ENCODE results near the gene INSC.

Gene INSC

DNA sequence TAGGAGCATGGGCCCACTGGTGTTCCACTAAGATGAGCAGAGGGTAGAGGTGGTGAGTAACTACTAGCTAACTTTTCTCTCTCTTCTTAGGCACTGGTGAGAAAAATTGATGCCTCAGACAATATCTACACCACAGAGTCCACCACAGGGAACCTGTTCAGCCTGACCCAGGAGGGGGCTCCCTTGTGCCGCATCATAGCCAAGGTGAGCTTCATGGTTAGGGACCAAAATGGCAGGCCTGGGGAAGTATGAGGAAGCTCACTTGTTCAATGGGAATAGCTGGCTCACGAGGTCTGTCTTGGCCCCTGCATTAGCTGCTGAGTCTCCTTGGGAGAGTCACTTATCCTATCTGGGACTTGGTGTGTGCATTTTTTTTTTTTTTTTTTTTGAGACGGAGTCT is 75.9 kb downstream of the INSC start:
- Histone ChIP-seq H3K27ac (ENCODE audit: low read length) (no peak overlapping the region), H3K4me1 (ENCODE audit: control insufficient read depth in 1 of 2, insufficient read depth in 2 of 2, low read length in 2 of 2) (peaks cover 3 to 10% of the 10 kb centered on the region in 2 donors), H3K4me3 (ENCODE audit: low read depth in 1 of 2, low read length in 2 of 2) (no peak overlapping the region), H3K27me3 (ENCODE audit: low read depth, low read length) (no peaks in the 10 kb centered on the region), H3K9me3 (ENCODE audit: control insufficient read depth in 1 of 2, low read length in 2 of 2) (no peaks in the 10 kb centered on the region), H3K36me3 (ENCODE audit: control insufficient read depth in 1 of 2, insufficient read depth in 2 of 2, low read length in 2 of 2) (no peaks in the 10 kb centered on the region)

- Histone ChIP-seq H3K4me3 (ENCODE audit: low read depth in 1 of 2, low read length in 2 of 2) (no peak overlapping the region), H3K9me3 (ENCODE audit: control insufficient read depth in 1 of 2, low read length in 2 of 2) (no peaks in the 10 kb centered on the region), H3K27me3 (ENCODE audit: low read depth, low read length) (no peaks in the 10 kb centered on the region), H3K27ac (ENCODE audit: low read length) (no peak overlapping the region), H3K4me1 (ENCODE audit: control insufficient read depth in 1 of 2, insufficient read depth in 2 of 2, low read length in 2 of 2) (peaks cover 12% of the 10 kb centered on the region in 2 donors), H3K36me3 (ENCODE audit: control insufficient read depth in 1 of 2, insufficient read depth in 2 of 2, low read length in 2 of 2) (no peaks in the 10 kb centered on the region)
Measured at GRCh38 chr11:15192005-15192556, 77.4 kb downstream of the INSC start.

- Histone ChIP-seq H3K36me3 (ENCODE audit: control insufficient read depth in 1 of 2, insufficient read depth in 2 of 2, low read length in 2 of 2) (no peaks in the 10 kb centered on the region), H3K4me1 (ENCODE audit: control insufficient read depth in 1 of 2, insufficient read depth in 2 of 2, low read length in 2 of 2) (peaks cover 16 to 17% of the 10 kb centered on the region in 2 donors), H3K4me3 (ENCODE audit: low read depth in 1 of 2, low read length in 2 of 2) (no peak overlapping the region), H3K27me3 (ENCODE audit: low read depth, low read length) (no peaks in the 10 kb centered on the region), H3K27ac (ENCODE audit: low read length) (no peak overlapping the region), H3K9me3 (ENCODE audit: control insufficient read depth in 1 of 2, low read length in 2 of 2) (no peaks in the 10 kb centered on the region)
Measured at GRCh38 chr11:15194671-15195415, 80.1 kb downstream of the INSC start.

GRCh38 chr11:15195454-15196200 is 80.9 kb downstream of the INSC start:
- no peak overlapping the region for H3K27ac ChIP-seq (ENCODE audit: low read length)

GRCh38 chr11:15196704-15197103 is 82.0 kb downstream of the INSC start:
- Histone ChIP-seq H3K9me3 (ENCODE audit: control insufficient read depth in 1 of 2, low read length in 2 of 2) (no peaks in the 10 kb centered on the region), H3K27me3 (ENCODE audit: low read depth, low read length) (no peaks in the 10 kb centered on the region), H3K4me3 (ENCODE audit: low read depth in 1 of 2, low read length in 2 of 2) (no peak overlapping the region), H3K27ac (ENCODE audit: low read length) (no peak overlapping the region), H3K4me1 (ENCODE audit: control insufficient read depth in 1 of 2, insufficient read depth in 2 of 2, low read length in 2 of 2) (peaks cover 16 to 17% of the 10 kb centered on the region in 2 donors), H3K36me3 (ENCODE audit: control insufficient read depth in 1 of 2, insufficient read depth in 2 of 2, low read length in 2 of 2) (no peaks in the 10 kb centered on the region)

More at GRCh38 chr11:15195454-15196200, 80.9 kb downstream of the INSC start:
- Histone ChIP-seq H3K4me1 (ENCODE audit: control insufficient read depth in 1 of 2, insufficient read depth in 2 of 2, low read length in 2 of 2) (peaks cover 16 to 17% of the 10 kb centered on the region in 2 donors), H3K36me3 (ENCODE audit: control insufficient read depth in 1 of 2, insufficient read depth in 2 of 2, low read length in 2 of 2) (no peaks in the 10 kb centered on the region), H3K27me3 (ENCODE audit: low read depth, low read length) (no peaks in the 10 kb centered on the region), H3K4me3 (ENCODE audit: low read depth in 1 of 2, low read length in 2 of 2) (no peak overlapping the region), H3K9me3 (ENCODE audit: control insufficient read depth in 1 of 2, low read length in 2 of 2) (no peaks in the 10 kb centered on the region)

DNA sequence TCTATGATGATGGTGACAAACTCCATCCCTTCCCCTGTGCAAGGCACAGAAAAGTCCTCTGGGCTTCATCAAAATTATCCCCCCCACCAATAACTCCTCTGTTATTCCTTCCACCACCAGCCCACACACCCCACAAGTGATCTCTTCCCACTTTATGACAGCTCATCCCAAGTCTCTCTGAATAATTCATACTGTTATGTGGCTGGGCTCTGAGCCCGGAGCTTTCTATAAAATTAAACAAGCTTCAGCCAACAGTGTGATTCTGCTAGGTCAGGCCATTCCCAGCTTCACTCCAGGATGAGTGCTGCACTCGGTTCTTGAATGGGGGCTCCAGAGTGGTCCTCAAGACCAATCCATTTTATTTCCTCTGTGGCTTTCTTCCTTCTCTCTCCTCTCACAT is 83.0 kb downstream of the INSC start:
- Histone ChIP-seq H3K27ac (ENCODE audit: low read length) (no peak overlapping the region), H3K27me3 (ENCODE audit: low read depth, low read length) (no peaks in the 10 kb centered on the region), H3K36me3 (ENCODE audit: control insufficient read depth in 1 of 2, insufficient read depth in 2 of 2, low read length in 2 of 2) (no peaks in the 10 kb centered on the region), H3K9me3 (ENCODE audit: control insufficient read depth in 1 of 2, low read length in 2 of 2) (no peaks in the 10 kb centered on the region), H3K4me1 (ENCODE audit: control insufficient read depth in 1 of 2, insufficient read depth in 2 of 2, low read length in 2 of 2) (peaks cover 16 to 17% of the 10 kb centered on the region in 2 donors), H3K4me3 (ENCODE audit: low read depth in 1 of 2, low read length in 2 of 2) (no peak overlapping the region)

- H3K4me3 ChIP-seq (ENCODE audit: low read depth in 1 of 2, low read length in 2 of 2), result no peak overlapping the region
- peaks cover 16 to 17% of the 10 kb centered on the region in 2 donors for H3K4me1 ChIP-seq (ENCODE audit: control insufficient read depth in 1 of 2, insufficient read depth in 2 of 2, low read length in 2 of 2)
- no peaks in the 10 kb centered on the region for H3K36me3 ChIP-seq (ENCODE audit: control insufficient read depth in 1 of 2, insufficient read depth in 2 of 2, low read length in 2 of 2)
- no peak overlapping the region for H3K27ac ChIP-seq (ENCODE audit: low read length)
- no peaks in the 10 kb centered on the region for H3K27me3 ChIP-seq (ENCODE audit: low read depth, low read length)
- H3K9me3 ChIP-seq (ENCODE audit: control insufficient read depth in 1 of 2, low read length in 2 of 2), result no peaks in the 10 kb centered on the region
Measured at GRCh38 chr11:15198284-15198683, 83.6 kb downstream of the INSC start.

- no peaks in the 10 kb centered on the region for H3K9me3 ChIP-seq (ENCODE audit: control insufficient read depth in 1 of 2, low read length in 2 of 2)
- peaks cover 16 to 17% of the 10 kb centered on the region in 2 donors for H3K4me1 ChIP-seq (ENCODE audit: control insufficient read depth in 1 of 2, insufficient read depth in 2 of 2, low read length in 2 of 2)
- no peaks in the 10 kb centered on the region for H3K36me3 ChIP-seq (ENCODE audit: control insufficient read depth in 1 of 2, insufficient read depth in 2 of 2, low read length in 2 of 2)
- no peaks in the 10 kb centered on the region for H3K27me3 ChIP-seq (ENCODE audit: low read depth, low read length)
- H3K27ac ChIP-seq (ENCODE audit: low read length), result no peak overlapping the region
- H3K4me3 ChIP-seq (ENCODE audit: low read depth in 1 of 2, low read length in 2 of 2), result no peak overlapping the region
Measured at GRCh38 chr11:15199693-15200092, 85.0 kb downstream of the INSC start.

DNA sequence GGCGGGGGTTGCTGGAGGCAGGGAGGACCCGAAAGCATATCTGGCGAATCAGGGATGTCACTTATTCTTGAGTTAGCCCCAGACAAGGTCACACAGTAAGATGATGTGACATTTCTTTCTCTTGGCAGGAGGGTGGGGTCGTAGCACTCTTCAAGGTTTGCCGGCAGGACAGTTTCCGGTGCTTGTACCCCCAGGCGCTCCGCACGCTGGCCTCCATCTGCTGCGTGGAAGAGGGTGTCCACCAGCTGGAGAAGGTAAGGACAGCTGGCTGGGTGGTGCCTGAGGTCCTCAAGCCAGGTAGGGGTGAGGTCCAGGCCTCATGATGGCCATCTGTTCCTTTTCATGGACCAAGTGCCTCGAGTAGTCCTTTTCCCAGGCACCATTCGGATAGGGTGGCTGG is 86.0 kb downstream of the INSC start:
- Histone ChIP-seq H3K9me3 (ENCODE audit: control insufficient read depth in 1 of 2, low read length in 2 of 2) (no peaks in the 10 kb centered on the region), H3K36me3 (ENCODE audit: control insufficient read depth in 1 of 2, insufficient read depth in 2 of 2, low read length in 2 of 2) (no peaks in the 10 kb centered on the region), H3K27me3 (ENCODE audit: low read depth, low read length) (no peaks in the 10 kb centered on the region), H3K4me1 (ENCODE audit: control insufficient read depth in 1 of 2, insufficient read depth in 2 of 2, low read length in 2 of 2) (peaks cover 7 to 12% of the 10 kb centered on the region in 2 donors), H3K4me3 (ENCODE audit: low read depth in 1 of 2, low read length in 2 of 2) (no peak overlapping the region), H3K27ac (ENCODE audit: low read length) (no peak overlapping the region)

DNA sequence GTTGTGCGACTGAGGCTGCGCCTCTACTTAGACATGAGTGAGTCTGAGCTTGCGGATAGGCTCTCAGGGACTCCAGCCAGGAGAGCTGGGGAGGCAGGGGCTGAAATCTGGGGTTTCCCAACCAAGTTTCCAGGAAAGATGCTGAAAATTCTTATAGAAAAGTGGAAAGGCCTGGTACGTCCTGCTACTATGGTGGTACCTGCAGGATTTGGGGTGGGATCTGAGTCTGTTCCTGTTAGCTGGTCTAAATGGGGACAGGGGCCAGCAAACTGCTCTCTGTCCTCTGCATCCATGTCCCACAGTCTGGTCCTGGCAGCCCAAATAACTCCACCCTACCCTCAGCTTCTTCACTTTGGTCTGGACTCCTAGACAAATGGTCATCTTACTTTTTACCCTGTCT is 86.9 kb downstream of the INSC start:
- peaks cover 4 to 5% of the 10 kb centered on the region in 2 donors for H3K4me1 ChIP-seq (ENCODE audit: control insufficient read depth in 1 of 2, insufficient read depth in 2 of 2, low read length in 2 of 2)
- no peaks in the 10 kb centered on the region for H3K9me3 ChIP-seq (ENCODE audit: control insufficient read depth in 1 of 2, low read length in 2 of 2)
- H3K27ac ChIP-seq (ENCODE audit: low read length), result no peak overlapping the region
- H3K4me3 ChIP-seq (ENCODE audit: low read depth in 1 of 2, low read length in 2 of 2), result no peak overlapping the region
- no peaks in the 10 kb centered on the region for H3K36me3 ChIP-seq (ENCODE audit: control insufficient read depth in 1 of 2, insufficient read depth in 2 of 2, low read length in 2 of 2)
- no peaks in the 10 kb centered on the region for H3K27me3 ChIP-seq (ENCODE audit: low read depth, low read length)

DNA sequence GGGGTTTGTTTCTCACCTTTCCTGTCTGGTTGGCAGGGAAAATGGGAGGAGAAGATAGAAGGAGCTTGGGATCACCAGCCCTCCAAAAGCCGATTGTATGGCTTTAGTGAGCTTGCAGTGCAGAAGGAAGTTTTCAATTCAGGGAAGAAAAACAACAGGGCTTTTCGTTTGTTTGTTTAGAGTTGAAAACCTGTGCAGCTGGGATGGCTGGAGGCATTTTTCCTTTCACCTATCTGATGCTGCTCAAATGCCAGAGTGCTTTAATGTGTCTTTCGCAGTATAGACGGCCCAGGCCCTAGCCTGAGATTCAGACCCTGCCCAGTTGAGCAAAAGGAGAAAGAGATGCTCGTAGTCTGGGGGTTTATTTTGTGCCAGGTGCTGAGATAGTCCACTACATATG is 87.9 kb downstream of the INSC start:
- Histone ChIP-seq H3K9me3 (ENCODE audit: control insufficient read depth in 1 of 2, low read length in 2 of 2) (no peaks in the 10 kb centered on the region), H3K4me1 (ENCODE audit: control insufficient read depth in 1 of 2, insufficient read depth in 2 of 2, low read length in 2 of 2) (peaks cover 4 to 5% of the 10 kb centered on the region in 2 donors), H3K36me3 (ENCODE audit: control insufficient read depth in 1 of 2, insufficient read depth in 2 of 2, low read length in 2 of 2) (no peaks in the 10 kb centered on the region), H3K27me3 (ENCODE audit: low read depth, low read length) (no peaks in the 10 kb centered on the region), H3K4me3 (ENCODE audit: low read depth in 1 of 2, low read length in 2 of 2) (no peak overlapping the region), H3K27ac (ENCODE audit: low read length) (no peak overlapping the region)
